Effector memory CD8-positive, alpha-beta T cell (primary cell): ENCODE measurements around the gene REEP5.

Source experiments
- ATAC-seq: fragments of 150-1000 bp; cut with Tn5 transposase; replicated peaks from 2 replicates; pipeline ENCODE4 v1.10.0; 2021; ENCODE audit warnings: mild to moderate bottlenecking, moderate library complexity
- DNase-seq, 3 experiments: peaks; one replicate each; pipeline ENCODE4 v3.0.0; 2021
- H3K27ac Mint-ChIP-seq, 2 donors: one replicate each; pipeline ENCODE4 v1.8.0; 2022; ENCODE audit warnings: mild to moderate bottlenecking in 2 of 2, mixed read lengths in 2 of 2, moderate library complexity in 2 of 2
- H3K27me3 Mint-ChIP-seq, 2 donors: one replicate each; pipeline ENCODE4 v1.8.0; 2022; ENCODE audit warnings: mixed read lengths in 2 of 2
- H3K36me3 Mint-ChIP-seq: one replicate; pipeline ENCODE4 v1.8.0; 2022; ENCODE audit warnings: mild to moderate bottlenecking, moderate library complexity, mixed read lengths; ENCODE audit not compliant: insufficient read depth
- H3K4me1 Mint-ChIP-seq, 2 donors: one replicate each; pipeline ENCODE4 v1.8.0; 2022; ENCODE audit warnings: low read depth in 2 of 2, mixed read lengths in 2 of 2
- H3K4me3 Mint-ChIP-seq, 2 donors: one replicate each; pipeline ENCODE4 v1.8.0; 2022; ENCODE audit warnings: mild to moderate bottlenecking in 2 of 2, mixed read lengths in 2 of 2, moderate library complexity in 2 of 2
- H3K9me3 Mint-ChIP-seq, 2 donors: one replicate each; pipeline ENCODE4 v1.8.0; 2022; ENCODE audit warnings: mixed read lengths in 2 of 2

REEP5 gene

DNA sequence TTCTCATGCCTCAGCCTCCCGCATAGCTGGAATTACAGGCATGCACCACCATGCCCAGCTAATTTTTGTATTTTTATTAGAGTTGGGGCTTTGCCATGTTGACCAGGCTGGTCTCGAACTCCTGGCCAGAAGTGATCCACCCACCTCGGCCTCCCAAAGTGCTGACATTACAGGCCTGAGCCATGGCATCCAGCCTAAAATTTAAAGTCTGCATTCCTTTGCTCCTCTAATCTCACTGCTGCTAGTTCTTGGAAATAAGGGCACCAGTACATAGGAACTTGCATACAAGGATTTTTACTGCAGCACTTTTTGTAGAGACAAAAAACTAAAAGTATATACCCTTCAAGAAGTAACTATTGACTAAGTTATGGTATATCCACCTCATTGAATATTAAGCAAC is 34.6 kb upstream of the REEP5 start:
- H3K9me3 Mint-ChIP-seq = no peaks in the 10 kb centered on the region
- H3K4me1 Mint-ChIP-seq = no peaks in the 10 kb centered on the region
- H3K27ac Mint-ChIP-seq = no peak overlapping the region
- H3K27me3 Mint-ChIP-seq = peaks cover 0 to 1% of the 10 kb centered on the region in 2 donors
- DNase-seq (no peak), ATAC-seq (no peak)
- H3K36me3 Mint-ChIP-seq = no peaks in the 10 kb centered on the region
- no peak overlapping the region for H3K4me3 Mint-ChIP-seq

DNA sequence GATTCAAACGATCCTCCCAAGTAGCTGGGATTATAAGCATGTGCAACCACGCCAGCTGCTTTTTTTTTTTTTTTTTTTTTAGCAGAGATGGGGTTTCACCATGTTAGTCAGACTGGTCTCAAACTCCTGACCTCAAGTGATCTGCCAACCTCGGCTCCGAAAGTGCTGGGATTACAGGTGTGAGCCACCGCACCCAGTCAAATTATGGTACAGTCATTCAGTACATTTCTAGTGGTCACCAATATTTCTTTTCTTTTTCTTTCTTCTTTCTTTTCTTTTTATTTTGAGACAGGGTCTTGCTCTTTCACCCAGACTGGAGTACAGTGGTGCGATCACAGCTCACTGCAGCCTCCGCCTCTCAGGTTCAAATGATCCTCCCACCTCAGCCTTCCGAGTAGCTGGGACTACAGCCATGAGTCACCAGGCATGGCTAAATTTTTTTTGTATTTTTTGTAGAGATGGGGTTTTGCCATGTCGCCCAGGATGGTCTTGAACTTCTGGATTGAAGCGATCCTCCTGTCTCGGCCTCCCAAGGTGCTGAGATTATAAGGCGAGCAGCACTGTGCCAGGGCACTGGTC is 29.2 kb upstream of the REEP5 start:
- Mint-ChIP-seq H3K27me3 (peaks cover 0 to 8% of the 10 kb centered on the region in 2 donors), H3K27ac (no peak overlapping the region), H3K4me3 (no peak overlapping the region), H3K4me1 (peaks cover 3% of the 10 kb centered on the region in 2 donors), H3K36me3 (no peaks in the 10 kb centered on the region), H3K9me3 (no peaks in the 10 kb centered on the region)
- ATAC-seq (no peak), DNase-seq (no peak)

DNA sequence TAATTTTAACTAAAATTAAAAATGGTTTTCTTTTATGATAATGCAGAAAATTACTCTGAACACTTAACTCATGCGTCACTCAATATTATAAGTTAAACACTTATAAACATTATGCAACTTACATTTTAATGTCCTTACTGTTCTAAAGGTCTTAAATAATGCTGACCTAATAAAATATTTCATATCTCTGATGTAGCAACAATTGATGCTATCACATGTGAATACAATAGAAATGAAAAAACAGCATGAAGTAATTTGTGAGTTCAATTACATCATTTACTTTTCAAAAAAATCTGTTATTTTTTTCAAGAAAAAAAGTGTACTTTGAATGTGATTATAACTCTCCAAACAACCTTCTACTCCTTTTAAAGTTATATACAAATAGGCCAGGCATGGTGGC is 26.4 kb upstream of the REEP5 start:
- Mint-ChIP-seq H3K4me3 (no peak overlapping the region), H3K36me3 (peaks cover 2% of the 10 kb centered on the region), H3K9me3 (no peaks in the 10 kb centered on the region), H3K27ac (no peak overlapping the region), H3K27me3 (peaks cover 0 to 8% of the 10 kb centered on the region in 2 donors), H3K4me1 (peaks cover 3% of the 10 kb centered on the region in 2 donors)
- no peak for ATAC-seq
- no peak for DNase-seq

GRCh38 chr5:112940670-112941069 is 18.6 kb upstream of the REEP5 start:
- H3K27me3 Mint-ChIP-seq = no peaks in the 10 kb centered on the region
- no peak overlapping the region for H3K27ac Mint-ChIP-seq
- H3K9me3 Mint-ChIP-seq = no peaks in the 10 kb centered on the region
- H3K4me3 Mint-ChIP-seq = no peak overlapping the region
- H3K4me1 Mint-ChIP-seq = no peaks in the 10 kb centered on the region
- ATAC-seq = no peak
- no peak for DNase-seq
- H3K36me3 Mint-ChIP-seq = peaks cover 2% of the 10 kb centered on the region

DNA sequence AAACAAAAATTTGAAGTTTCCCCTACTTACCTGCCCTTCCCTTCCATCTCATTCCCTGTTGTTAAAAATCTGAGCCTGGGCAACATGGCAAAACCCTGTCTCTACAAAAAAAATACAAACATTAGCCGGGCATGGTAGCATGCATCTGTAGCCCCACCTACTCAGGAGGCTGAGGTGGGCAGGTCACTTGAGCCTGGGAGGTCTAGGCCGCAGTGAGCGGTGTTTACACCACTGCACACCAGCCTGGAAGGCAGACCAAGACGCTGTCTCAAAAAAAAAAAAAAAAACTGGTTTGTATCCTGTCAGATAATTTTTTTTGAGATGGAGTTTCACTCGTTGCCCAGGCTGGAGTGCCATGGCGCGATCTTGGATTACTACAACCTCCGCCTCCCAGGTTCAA is 16.3 kb upstream of the REEP5 start:
- no peaks in the 10 kb centered on the region for H3K27me3 Mint-ChIP-seq
- no peaks in the 10 kb centered on the region for H3K9me3 Mint-ChIP-seq
- no peaks in the 10 kb centered on the region for H3K4me1 Mint-ChIP-seq
- no peak overlapping the region for H3K4me3 Mint-ChIP-seq
- no peak for DNase-seq
- no peak for ATAC-seq
- H3K27ac Mint-ChIP-seq = no peak overlapping the region
- H3K36me3 Mint-ChIP-seq = peaks cover 2% of the 10 kb centered on the region

DNA sequence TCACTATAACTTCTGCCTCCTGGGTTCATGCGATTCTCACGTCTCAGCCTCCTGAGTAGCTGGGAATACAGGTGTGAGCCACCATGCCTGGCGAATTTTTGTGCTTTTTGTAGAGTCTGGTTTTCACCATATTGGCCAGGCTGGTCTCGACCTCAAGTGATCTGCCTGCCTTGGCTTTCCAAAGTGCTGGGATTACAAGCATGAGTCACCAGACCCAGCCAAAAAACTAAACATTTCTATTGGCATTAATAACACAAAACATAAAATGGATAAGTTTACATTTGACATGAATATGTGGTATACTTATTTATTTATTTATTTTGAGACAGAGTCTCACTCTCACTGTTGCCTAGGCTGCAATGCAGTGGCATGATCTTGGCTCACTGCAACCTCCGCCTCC is 13.6 kb upstream of the REEP5 start:
- DNase-seq (no peak), ATAC-seq (no peak)
- H3K27ac Mint-ChIP-seq = no peak overlapping the region
- peaks cover 2% of the 10 kb centered on the region for H3K36me3 Mint-ChIP-seq
- no peak overlapping the region for H3K4me3 Mint-ChIP-seq
- no peaks in the 10 kb centered on the region for H3K27me3 Mint-ChIP-seq
- H3K9me3 Mint-ChIP-seq = no peaks in the 10 kb centered on the region
- peaks cover 0 to 11% of the 10 kb centered on the region in 2 donors for H3K4me1 Mint-ChIP-seq

GRCh38 chr5:112934366-112934663 is 12.3 kb upstream of the REEP5 start:
- no peaks in the 10 kb centered on the region for H3K9me3 Mint-ChIP-seq
- H3K4me1 Mint-ChIP-seq = peaks cover 9 to 21% of the 10 kb centered on the region in 2 donors
- DNase-seq (no peak), ATAC-seq (no peak)
- peak overlapping the region in 1 of 2 donors; percentile 39 for H3K27ac Mint-ChIP-seq
- no peaks in the 10 kb centered on the region for H3K27me3 Mint-ChIP-seq
- no peak overlapping the region for H3K4me3 Mint-ChIP-seq
- H3K36me3 Mint-ChIP-seq = peaks cover 2% of the 10 kb centered on the region

DNA sequence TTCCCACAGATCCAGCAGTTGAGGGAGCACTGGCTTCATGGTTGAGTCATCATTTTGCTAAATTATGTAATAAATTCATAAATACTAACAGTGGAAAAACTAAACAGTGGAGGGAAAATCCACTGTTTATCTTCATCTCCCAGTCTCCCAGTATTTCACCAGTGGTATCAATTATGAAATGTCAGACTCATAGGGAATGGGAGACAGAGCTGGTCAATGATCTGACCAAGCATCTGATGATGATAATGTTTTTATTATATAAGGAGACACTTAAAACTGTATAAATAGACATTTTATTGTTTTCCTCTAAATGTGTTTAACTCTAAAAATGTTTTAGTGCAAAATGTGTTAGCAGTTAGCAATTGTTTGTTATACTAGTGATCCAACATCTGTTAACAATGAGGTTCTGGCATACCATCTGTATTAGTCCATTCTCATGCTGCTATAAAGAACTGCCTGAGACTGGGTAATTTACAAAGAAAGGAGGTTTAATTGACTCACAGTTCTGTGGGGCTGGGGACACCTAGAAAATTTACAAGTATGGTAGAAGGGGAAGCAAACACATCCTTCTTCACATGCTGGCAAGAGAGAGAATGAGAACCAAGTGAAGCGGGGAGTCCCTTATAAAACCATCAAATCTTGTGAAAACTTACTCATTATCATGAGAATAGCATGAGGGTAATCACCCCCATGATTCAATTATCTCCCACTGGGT is 11.8 kb upstream of the REEP5 start:
- H3K9me3 Mint-ChIP-seq = no peaks in the 10 kb centered on the region
- DNase-seq = no peak
- ATAC-seq = no peak
- peaks cover 2% of the 10 kb centered on the region for H3K36me3 Mint-ChIP-seq
- H3K4me3 Mint-ChIP-seq = no peak overlapping the region
- H3K27me3 Mint-ChIP-seq = no peaks in the 10 kb centered on the region
- H3K4me1 Mint-ChIP-seq = peaks cover 14 to 24% of the 10 kb centered on the region in 2 donors
- H3K27ac Mint-ChIP-seq = peak overlapping the region in 1 of 2 donors; percentile 39

- H3K4me3 Mint-ChIP-seq = no peak overlapping the region
- no peak for DNase-seq
- peaks cover 2% of the 10 kb centered on the region for H3K36me3 Mint-ChIP-seq
- no peaks in the 10 kb centered on the region for H3K27me3 Mint-ChIP-seq
- H3K9me3 Mint-ChIP-seq = no peaks in the 10 kb centered on the region
- H3K27ac Mint-ChIP-seq = no peak overlapping the region
- ATAC-seq = no peak
- peaks cover 17 to 27% of the 10 kb centered on the region in 2 donors for H3K4me1 Mint-ChIP-seq
Measured at GRCh38 chr5:112933105-112933504, 11.1 kb upstream of the REEP5 start.

- no peak for ATAC-seq
- Mint-ChIP-seq H3K4me1 (peaks cover 17 to 28% of the 10 kb centered on the region in 2 donors), H3K9me3 (no peaks in the 10 kb centered on the region), H3K27ac (peak overlapping the region in 1 of 2 donors; percentile 38), H3K4me3 (no peak overlapping the region), H3K36me3 (no peaks in the 10 kb centered on the region), H3K27me3 (no peaks in the 10 kb centered on the region)
- DNase-seq = no peak
Measured at GRCh38 chr5:112931473-112931872, 9.4 kb upstream of the REEP5 start.

- peak; percentile 85 for ATAC-seq
- Mint-ChIP-seq H3K27me3 (no peaks in the 10 kb centered on the region), H3K4me1 (peaks cover 17 to 28% of the 10 kb centered on the region in 2 donors), H3K4me3 (peak overlapping the region; percentile 68 to 72), H3K9me3 (no peaks in the 10 kb centered on the region), H3K27ac (peak overlapping the region; percentile 85 to 86), H3K36me3 (no peaks in the 10 kb centered on the region)
- no peak for DNase-seq
Measured at GRCh38 chr5:112930082-112930344, 8.0 kb upstream of the REEP5 start.

DNA sequence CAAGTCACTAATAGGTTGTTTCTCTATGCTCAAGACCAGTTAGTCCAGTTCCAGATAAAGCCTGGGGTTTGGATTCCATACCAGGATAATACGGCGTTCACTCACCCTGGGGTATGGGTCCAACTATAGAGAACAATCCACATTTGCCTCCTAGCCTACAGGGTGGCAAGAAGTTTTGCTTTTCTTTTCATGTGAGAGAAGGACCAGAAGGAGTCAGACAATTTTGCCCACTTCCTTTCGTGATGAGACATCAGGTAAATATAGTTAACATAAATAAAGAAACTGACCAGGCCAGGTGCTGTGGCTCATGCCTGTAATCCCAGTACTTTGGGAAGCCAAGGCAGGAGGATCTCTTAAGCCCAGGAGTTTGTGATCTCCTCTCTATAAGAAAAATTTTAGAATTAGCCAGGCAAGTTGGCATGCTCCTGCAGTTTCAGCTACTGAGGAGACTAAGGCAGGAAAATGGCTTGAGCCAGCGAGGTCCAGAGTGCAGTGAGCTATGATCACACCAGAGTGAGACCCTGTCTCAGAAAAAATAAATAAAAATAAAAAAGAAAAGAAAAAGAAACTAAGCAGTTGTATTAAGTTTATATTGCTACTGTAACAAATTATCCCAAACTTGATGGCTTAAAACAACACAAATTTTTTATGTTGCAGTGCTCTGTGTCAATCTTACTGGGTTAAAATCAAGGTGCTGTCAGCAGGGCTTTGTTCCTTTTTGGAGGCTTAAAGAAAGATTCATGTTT is 7.5 kb upstream of the REEP5 start:
- Mint-ChIP-seq H3K4me1 (peaks cover 17 to 28% of the 10 kb centered on the region in 2 donors), H3K4me3 (peak overlapping the region; percentile 68 to 72), H3K27ac (peak overlapping the region; percentile 85 to 86), H3K9me3 (no peaks in the 10 kb centered on the region), H3K36me3 (no peaks in the 10 kb centered on the region), H3K27me3 (no peaks in the 10 kb centered on the region)
- ATAC-seq (peak; percentile 66), DNase-seq (no peak)

DNA sequence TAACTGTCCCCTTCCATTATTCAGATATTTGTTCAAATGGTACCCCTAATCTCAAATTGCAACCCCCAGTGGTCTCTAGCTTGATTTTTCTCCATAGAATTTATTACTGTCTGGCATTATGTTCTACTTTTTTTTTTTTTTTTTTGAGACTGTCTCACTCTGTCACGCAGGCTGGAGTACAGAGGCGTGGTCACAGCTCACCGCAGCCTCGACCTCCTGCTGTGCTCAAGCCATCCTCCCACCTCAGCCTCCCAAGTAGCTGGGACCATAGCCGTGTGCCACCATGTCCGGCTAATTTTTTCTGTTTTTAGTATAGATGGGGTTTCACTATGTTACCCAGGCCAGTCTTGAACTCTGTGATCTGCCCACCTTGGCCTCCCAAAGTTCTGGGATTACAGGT is 2.0 kb upstream of the REEP5 start:
- DNase-seq = peak in 1 of 3 experiments; percentile 6
- peak; percentile 1 for ATAC-seq
- Mint-ChIP-seq H3K4me3 (peak overlapping the region; percentile 98 to 99), H3K4me1 (peaks cover 34 to 43% of the 10 kb centered on the region in 2 donors), H3K27me3 (no peaks in the 10 kb centered on the region), H3K9me3 (no peaks in the 10 kb centered on the region), H3K36me3 (peaks cover 23% of the 10 kb centered on the region), H3K27ac (peak overlapping the region; percentile 82 to 96)
